ENCODE results near the gene RPL32.
A peak's percentile ranks its signal among the peaks of the same experiment; 100 is the strongest.

The RPL32 gene

DNA sequence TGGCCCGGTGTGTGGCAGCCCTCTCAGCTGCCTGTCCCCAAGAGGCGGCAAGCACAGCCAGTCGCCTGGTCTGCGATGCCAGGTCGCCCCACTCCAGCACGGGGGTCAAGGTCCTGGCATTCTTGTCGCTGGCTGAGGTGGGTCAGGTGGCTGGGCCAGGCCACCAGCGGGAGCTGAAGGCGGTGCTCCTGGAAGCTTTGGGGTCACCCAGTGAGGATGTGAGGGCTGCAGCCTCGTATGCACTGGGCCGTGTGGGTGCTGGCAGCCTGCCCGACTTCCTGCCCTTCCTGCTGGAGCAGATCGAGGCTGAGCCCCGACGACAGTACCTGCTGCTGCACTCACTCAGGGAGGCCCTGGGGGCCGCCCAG, 24.0 kb downstream of the RPL32 start:
- TF ChIP-seq, protein P1, sequence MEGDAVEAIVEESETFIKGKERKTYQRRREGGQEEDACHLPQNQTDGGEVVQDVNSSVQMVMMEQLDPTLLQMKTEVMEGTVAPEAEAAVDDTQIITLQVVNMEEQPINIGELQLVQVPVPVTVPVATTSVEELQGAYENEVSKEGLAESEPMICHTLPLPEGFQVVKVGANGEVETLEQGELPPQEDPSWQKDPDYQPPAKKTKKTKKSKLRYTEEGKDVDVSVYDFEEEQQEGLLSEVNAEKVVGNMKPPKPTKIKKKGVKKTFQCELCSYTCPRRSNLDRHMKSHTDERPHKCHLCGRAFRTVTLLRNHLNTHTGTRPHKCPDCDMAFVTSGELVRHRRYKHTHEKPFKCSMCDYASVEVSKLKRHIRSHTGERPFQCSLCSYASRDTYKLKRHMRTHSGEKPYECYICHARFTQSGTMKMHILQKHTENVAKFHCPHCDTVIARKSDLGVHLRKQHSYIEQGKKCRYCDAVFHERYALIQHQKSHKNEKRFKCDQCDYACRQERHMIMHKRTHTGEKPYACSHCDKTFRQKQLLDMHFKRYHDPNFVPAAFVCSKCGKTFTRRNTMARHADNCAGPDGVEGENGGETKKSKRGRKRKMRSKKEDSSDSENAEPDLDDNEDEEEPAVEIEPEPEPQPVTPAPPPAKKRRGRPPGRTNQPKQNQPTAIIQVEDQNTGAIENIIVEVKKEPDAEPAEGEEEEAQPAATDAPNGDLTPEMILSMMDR (IDR thresholded peaks at IDR 0.05; ENCODE audit: low read depth, low read length, missing control alignments): no peak
- no peak overlapping the region for H3K27ac ChIP-seq
- in situ Hi-C loops (cut with HindIII; ENCODE audit: low pct_ligation_motif_present, low sequenced_read_pairs): no loop called here
- no peaks in the 10 kb centered on the region for H3K27me3 ChIP-seq (replicated peaks)
- no peaks in the 10 kb centered on the region for H3K36me3 ChIP-seq (replicated peaks)
- no peak for DNase-seq
- H3K4me3 ChIP-seq (ENCODE audit: low read depth, low read length): no peak overlapping the region

DNA sequence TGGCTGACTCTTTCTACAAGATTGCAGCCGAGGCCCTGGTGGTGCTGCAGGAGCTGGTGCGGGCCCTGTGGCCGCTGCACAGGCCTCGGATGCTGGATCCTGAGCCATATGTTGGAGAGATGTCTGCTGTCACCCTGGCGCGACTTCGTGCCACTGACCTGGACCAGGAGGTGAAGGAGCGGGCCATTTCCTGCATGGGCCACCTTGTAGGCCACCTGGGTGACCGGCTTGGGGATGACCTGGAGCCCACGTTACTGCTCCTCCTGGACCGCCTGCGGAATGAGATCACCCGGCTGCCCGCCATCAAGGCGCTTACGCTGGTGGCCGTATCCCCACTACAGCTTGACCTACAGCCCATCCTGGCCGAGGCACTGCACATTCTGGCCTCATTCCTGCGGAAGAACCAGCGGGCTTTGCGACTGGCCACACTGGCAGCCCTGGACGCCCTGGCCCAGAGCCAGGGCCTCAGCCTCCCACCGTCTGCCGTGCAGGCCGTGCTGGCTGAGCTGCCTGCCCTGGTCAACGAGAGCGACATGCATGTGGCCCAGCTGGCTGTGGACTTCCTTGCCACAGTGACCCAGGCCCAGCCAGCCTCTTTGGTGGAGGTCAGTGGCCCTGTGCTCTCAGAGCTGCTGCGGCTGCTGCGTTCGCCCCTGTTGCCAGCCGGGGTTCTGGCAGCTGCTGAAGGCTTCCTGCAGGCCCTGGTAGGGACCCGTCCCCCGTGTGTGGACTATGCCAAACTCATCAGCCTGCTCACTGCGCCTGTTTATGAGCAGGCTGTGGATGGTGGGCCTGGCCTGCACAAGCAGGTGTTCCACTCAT, 24.6 kb downstream of the RPL32 start:
- TF ChIP-seq, protein P1 (IDR thresholded peaks at IDR 0.05; ENCODE audit: low read depth, low read length, missing control alignments): no peak
- Histone ChIP-seq H3K27ac (no peak overlapping the region), H3K4me3 (ENCODE audit: low read depth, low read length) (no peak overlapping the region), H3K27me3 (replicated peaks) (no peaks in the 10 kb centered on the region), H3K36me3 (replicated peaks) (no peaks in the 10 kb centered on the region)
- in situ Hi-C loops (cut with HindIII; ENCODE audit: low pct_ligation_motif_present, low sequenced_read_pairs): no loop called here
- no peak for DNase-seq

DNA sequence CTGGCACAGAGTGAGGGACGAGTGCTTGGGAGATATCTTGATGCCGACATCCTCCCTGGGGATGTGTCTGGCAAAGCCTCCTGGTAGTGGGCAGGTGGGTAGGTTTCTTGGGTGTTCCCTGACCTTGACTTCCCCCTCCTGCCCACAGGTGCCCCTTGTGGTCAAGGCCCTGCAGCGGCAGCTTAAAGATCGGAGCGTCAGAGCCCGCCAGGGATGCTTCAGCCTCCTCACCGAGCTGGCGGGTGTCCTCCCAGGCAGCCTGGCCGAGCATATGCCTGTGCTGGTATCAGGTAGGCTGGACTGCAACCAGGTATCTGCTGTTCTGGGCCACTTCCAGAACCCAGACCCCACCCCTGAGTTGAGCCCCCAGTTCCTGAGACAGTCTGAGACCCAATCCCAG, 25.6 kb downstream of the RPL32 start:
- H3K27me3 ChIP-seq (replicated peaks): no peaks in the 10 kb centered on the region
- no peak overlapping the region for H3K4me3 ChIP-seq (ENCODE audit: low read depth, low read length)
- no peak overlapping the region for H3K27ac ChIP-seq
- in situ Hi-C loops (cut with HindIII; ENCODE audit: low pct_ligation_motif_present, low sequenced_read_pairs): no loop called here
- DNase-seq: no peak
- H3K36me3 ChIP-seq (replicated peaks): no peaks in the 10 kb centered on the region
- TF ChIP-seq, protein P1 (IDR thresholded peaks at IDR 0.05; ENCODE audit: low read depth, low read length, missing control alignments): peak; percentile 9

DNA sequence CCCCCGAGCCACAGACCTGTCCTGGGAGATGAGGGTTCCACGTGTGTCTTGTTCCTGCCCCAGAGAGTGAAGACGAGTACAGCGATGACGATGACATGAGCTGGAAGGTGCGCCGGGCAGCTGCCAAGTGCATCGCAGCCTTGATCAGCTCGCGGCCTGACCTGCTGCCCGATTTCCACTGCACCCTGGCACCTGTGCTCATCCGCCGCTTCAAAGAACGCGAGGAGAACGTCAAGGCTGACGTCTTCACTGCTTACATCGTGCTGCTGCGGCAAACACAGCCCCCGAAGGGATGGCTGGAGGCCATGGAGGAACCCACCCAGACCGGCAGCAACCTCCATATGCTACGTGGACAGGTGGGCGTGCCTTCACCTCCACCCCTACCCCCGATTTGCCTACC, 26.3 kb downstream of the RPL32 start:
- TF ChIP-seq, protein P1 (IDR thresholded peaks at IDR 0.05; ENCODE audit: low read depth, low read length, missing control alignments): no peak

DNA sequence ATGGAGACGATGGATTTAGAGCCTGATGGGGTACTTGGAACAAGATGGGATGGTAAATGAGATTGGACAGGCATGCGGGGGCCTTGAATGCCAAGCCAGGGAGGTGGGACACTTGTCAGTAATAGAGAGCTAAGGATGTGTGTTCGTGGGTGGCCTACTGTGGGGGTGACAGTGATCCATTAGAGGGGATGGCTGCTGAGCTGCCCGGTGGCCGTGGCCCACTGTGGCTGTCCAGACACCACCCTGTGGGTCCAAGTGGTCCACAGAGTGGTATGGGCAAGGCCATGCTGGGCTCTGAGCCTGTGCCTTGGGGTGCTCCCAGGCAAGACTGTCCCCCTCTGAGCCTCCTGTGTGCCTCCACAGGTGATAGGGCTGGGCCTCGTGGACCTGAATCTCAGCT, 27.4 kb downstream of the RPL32 start:
- Histone ChIP-seq H3K27ac (no peak overlapping the region), H3K27me3 (replicated peaks) (no peaks in the 10 kb centered on the region), H3K4me3 (ENCODE audit: low read depth, low read length) (no peak overlapping the region), H3K36me3 (replicated peaks) (no peaks in the 10 kb centered on the region)
- TF ChIP-seq, protein P1 (IDR thresholded peaks at IDR 0.05; ENCODE audit: low read depth, low read length, missing control alignments): no peak
- in situ Hi-C loops (cut with HindIII; ENCODE audit: low pct_ligation_motif_present, low sequenced_read_pairs): no loop called here
- no peak for DNase-seq

More for the DNA sequence above, 26.3 kb downstream of the RPL32 start:
- Histone ChIP-seq H3K36me3 (replicated peaks) (no peaks in the 10 kb centered on the region), H3K27ac (no peak overlapping the region), H3K4me3 (ENCODE audit: low read depth, low read length) (no peak overlapping the region), H3K27me3 (replicated peaks) (no peaks in the 10 kb centered on the region)
- DNase-seq: no peak
- in situ Hi-C loops (cut with HindIII; ENCODE audit: low pct_ligation_motif_present, low sequenced_read_pairs): no loop called here

DNA sequence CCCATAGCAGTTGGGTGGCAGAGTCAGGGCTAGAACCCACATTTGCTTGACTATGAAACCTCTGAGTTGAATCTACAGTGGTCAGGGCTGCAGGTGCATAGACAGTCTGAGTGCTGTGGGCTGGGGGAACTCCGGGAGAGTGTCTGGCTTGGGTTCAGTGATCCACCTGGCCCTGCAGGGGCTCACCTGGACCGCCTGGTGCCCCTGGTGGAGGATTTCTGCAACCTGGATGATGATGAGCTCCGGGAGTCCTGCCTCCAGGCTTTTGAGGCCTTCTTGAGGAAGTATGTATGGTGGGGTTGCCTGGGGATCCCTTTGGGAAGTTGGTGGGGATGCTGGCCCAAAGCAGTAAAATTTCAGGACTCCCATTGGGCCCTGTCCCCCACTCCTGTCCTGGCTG, 28.6 kb downstream of the RPL32 start:
- in situ Hi-C loops (cut with HindIII; ENCODE audit: low pct_ligation_motif_present, low sequenced_read_pairs): no loop called here
- no peaks in the 10 kb centered on the region for H3K27me3 ChIP-seq (replicated peaks)
- H3K36me3 ChIP-seq (replicated peaks): no peaks in the 10 kb centered on the region
- no peak overlapping the region for H3K27ac ChIP-seq
- DNase-seq: no peak
- TF ChIP-seq, protein P1 (IDR thresholded peaks at IDR 0.05; ENCODE audit: low read depth, low read length, missing control alignments): no peak
- no peak overlapping the region for H3K4me3 ChIP-seq (ENCODE audit: low read depth, low read length)
